D721Med (cell line): ENCODE measurements around the gene ST6GALNAC5.
A peak's percentile ranks its signal among the peaks of the same experiment; 100 is the strongest.

Experiments
- DNase-seq: peaks from one replicate; pipeline ENCODE4 v3.0.0; 2011; ENCODE audit warnings: low spot score; ENCODE audit not compliant: insufficient read length
- FAIRE-seq: peaks from 2 replicates; lab custom pipeline; 2011; peaks lifted over from hg19 to GRCh38; lab: Jason Lieb, UNC
- TF ChIP-seq, protein P1 (sequence below): IDR thresholded peaks from 2 replicates; pipeline ENCODE4 v1.5.1; 2012; ENCODE audit warnings: mild to moderate bottlenecking, control low read depth; ENCODE audit not compliant: insufficient read depth; ENCODE audit errors: missing control alignments

The ST6GALNAC5 gene

DNA sequence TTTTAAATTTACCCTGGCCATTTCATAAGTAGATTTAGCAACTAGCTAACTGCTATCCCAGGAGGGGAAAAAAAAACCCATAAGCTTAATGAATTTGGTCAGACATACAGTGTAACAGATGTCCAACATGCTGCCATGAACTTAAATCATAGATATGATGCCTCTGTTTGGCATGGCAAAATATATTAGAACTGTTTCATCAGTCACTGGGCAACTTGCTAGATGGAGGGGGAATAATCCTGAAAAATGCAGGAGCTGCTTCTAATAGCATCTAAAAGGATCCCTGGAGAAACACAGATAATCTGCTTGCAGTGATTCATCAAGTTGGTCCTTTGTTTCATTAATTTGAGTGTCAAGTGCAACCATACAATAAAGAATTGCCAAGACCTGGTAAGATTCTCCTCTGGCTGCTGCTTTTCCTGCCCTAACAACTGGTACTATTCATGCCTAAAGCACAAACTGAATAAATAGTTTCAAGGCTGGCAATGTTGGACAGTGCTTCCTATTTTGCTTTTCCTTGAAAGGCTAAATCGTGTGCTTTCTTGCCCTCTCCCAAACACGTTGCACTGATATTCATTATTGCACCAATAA lies 1.5 kb upstream of the ST6GALNAC5 start:
- no peak for FAIRE-seq
- TF ChIP-seq, protein P1, sequence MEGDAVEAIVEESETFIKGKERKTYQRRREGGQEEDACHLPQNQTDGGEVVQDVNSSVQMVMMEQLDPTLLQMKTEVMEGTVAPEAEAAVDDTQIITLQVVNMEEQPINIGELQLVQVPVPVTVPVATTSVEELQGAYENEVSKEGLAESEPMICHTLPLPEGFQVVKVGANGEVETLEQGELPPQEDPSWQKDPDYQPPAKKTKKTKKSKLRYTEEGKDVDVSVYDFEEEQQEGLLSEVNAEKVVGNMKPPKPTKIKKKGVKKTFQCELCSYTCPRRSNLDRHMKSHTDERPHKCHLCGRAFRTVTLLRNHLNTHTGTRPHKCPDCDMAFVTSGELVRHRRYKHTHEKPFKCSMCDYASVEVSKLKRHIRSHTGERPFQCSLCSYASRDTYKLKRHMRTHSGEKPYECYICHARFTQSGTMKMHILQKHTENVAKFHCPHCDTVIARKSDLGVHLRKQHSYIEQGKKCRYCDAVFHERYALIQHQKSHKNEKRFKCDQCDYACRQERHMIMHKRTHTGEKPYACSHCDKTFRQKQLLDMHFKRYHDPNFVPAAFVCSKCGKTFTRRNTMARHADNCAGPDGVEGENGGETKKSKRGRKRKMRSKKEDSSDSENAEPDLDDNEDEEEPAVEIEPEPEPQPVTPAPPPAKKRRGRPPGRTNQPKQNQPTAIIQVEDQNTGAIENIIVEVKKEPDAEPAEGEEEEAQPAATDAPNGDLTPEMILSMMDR: no peak
- DNase-seq: no peak

DNA sequence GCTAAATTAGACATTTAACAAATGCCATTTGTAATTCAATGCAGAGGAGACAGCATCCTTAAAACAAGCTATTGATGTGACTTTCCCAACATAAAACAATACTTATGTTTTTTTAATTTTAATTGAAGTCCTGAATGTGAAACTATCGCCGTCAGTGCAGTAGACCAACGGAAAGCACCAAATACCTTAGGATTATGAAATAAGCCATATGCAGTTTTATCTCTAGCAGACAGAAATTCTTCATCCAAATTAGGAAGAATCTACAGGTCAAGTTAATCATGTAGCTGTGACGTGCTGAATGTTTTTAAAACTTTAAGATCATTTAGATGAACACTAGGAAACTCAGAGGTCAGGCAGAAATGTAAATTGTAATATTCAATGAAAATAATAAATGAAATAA lies 714 bp upstream of the ST6GALNAC5 start:
- no peak for DNase-seq
- TF ChIP-seq, protein P1: no peak
- no peak for FAIRE-seq

DNA sequence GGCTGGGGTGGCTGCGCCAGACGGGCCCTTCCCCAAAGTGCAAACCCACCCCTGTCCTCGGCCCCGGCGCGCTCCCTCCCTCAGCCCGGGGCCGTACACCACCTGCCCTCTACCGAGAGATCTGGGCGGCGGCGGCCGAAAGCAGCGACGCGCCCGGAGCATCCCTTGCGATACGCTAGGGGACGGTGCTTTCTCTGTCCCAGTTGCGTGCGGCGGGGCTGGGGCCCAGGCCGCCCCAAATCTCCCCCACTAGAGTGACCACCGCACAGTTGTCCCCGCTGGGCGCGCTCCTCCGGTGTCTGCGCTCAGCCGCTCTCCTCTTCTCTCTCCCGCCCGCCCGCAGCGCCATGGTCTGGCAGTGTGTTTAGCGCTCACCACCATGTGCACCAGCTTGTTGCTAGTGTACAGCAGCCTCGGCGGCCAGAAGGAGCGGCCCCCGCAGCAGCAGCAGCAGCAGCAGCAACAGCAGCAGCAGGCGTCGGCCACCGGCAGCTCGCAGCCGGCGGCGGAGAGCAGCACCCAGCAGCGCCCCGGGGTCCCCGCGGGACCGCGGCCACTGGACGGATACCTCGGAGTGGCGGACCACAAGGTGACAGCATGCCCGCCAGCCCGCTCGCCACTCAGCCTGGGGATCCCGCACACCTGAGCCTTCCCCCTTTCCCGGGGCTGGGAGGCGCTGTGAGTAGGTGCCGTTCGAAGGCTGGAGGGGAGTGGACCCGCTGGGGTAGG lies 1.0 kb downstream of the ST6GALNAC5 start:
- DNase-seq: no peak
- TF ChIP-seq, protein P1: peak; percentile 18
- no peak for FAIRE-seq

DNA sequence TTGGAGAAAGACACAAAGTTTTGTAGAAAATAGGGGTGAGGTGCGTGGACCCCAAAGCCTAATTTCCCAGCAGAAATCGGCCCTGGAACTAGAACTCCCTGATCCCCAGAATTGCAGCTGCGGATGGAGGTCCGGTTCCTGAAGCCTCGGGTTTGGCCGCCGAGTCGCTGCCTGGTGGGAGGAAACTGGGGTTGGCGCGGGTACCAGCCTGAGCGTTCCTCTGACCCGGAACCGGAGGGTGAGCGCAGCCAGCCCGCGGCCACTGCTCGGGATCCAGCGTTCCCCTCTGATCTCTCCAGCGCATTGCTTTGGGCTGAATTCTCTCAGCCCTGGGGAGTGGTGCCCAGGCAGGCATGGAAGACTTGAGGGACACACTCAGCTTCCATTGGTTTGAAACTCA lies 1.6 kb downstream of the ST6GALNAC5 start:
- FAIRE-seq (no peak), DNase-seq (no peak)
- TF ChIP-seq, protein P1: no peak

DNA sequence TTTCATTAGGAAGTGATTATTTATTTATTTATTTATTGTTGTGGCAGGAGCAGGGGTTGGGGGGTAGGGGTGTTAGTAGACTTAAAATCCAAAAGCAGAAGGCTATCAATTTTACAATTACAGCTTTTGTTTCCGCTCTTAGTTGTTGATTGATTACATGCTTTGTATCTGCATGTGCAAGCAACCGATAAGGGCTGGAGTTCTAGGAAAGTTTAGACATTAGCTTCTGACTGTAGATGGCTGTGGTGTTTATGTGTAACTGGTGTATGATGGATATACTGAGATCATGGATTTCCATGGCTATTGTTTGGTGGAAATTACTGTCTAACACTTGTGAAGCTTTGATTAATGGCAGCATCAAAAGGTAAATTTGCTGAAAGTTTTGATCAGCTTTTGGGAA lies 2.8 kb downstream of the ST6GALNAC5 start:
- DNase-seq (no peak), FAIRE-seq (no peak)
- TF ChIP-seq, protein P1: no peak

DNA sequence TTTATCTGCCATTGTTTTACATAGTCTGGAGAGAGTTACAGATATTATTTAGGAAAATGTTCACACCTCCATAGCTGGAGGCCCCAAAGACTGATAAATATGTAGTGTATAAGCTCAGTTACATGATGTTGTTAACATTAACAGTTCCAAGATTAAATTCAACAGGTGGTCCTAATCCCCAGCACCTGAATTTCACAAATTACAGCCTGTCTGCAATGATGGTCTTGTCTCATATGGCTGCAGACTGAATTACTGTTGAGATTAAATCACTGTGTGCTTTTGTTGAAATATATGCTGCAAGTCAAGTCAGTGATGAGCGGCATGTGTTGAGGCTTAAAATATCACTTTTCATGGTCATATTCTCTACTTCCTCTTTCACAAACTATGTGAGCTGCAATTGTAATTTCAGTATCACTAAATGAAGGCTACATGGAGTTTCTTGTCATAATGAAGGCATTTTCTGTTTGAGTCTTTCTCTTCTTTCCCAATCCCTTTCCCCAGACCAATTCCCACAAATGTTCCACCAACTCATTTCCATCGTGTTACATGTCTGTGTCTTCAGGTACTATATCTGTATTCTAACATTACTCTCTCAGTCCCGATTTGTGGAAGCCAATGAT lies 4.2 kb downstream of the ST6GALNAC5 start:
- DNase-seq (no peak), FAIRE-seq (no peak)
- TF ChIP-seq, protein P1: no peak

DNA sequence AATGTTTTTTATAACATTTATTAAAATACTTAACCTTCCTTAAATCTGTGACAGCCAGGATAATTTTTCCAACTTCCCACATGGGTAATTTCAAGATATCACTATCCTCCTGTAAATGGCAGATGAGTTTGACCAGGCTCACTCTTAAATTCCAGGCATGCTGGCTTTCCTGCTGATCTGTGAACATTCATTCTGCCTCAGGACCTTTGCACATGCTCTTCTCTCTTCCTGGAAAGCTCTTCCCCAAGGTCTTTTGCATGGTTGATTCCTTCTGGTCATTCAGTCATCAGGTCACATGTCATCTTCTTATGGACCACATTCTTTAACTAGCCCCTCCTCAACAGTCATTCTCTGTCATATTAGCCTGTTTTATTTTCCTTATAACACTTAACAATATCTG lies 5.7 kb downstream of the ST6GALNAC5 start:
- FAIRE-seq (no peak), DNase-seq (no peak)
- TF ChIP-seq, protein P1: no peak
